Fibroblast of mammary gland (primary cell): Measurements from ENCODE around the gene SCRN1.
A peak's percentile ranks its signal among the peaks of the same experiment; 100 is the strongest.
"Not testable (repeated sequence)": the region's sequence is repeated elsewhere in the genome, so short reads cannot be mapped to it uniquely, and the experiment has no call there.

Experiments used
- DNase-seq: peaks from one replicate; pipeline ENCODE4 v3.0.0-alpha.2; 2010; ENCODE audit warnings: low read depth
- H3K4me3 ChIP-seq: 2 replicates; pipeline ENCODE4 v1.5.1; 2011; ENCODE audit warnings: low read depth, mild to moderate bottlenecking, low read length, moderate library complexity; ENCODE audit not compliant: control insufficient read depth
- TF ChIP-seq, protein P1 (sequence below): conservative IDR thresholded peaks from 2 replicates; pipeline ENCODE4 v1.5.1; 2011; ENCODE audit warnings: low read depth, low read length, inconsistent platforms; ENCODE audit not compliant: control insufficient read depth, insufficient read depth

Gene SCRN1

GRCh38 chr7:29971566-29972314, 17.9 kb downstream of the SCRN1 start:
- no peak for DNase-seq
- H3K4me3 ChIP-seq, result no peak overlapping the region
- TF ChIP-seq, protein P1, sequence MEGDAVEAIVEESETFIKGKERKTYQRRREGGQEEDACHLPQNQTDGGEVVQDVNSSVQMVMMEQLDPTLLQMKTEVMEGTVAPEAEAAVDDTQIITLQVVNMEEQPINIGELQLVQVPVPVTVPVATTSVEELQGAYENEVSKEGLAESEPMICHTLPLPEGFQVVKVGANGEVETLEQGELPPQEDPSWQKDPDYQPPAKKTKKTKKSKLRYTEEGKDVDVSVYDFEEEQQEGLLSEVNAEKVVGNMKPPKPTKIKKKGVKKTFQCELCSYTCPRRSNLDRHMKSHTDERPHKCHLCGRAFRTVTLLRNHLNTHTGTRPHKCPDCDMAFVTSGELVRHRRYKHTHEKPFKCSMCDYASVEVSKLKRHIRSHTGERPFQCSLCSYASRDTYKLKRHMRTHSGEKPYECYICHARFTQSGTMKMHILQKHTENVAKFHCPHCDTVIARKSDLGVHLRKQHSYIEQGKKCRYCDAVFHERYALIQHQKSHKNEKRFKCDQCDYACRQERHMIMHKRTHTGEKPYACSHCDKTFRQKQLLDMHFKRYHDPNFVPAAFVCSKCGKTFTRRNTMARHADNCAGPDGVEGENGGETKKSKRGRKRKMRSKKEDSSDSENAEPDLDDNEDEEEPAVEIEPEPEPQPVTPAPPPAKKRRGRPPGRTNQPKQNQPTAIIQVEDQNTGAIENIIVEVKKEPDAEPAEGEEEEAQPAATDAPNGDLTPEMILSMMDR, result no peak

- peak; percentile 8 for DNase-seq
- TF ChIP-seq, protein P1, result no peak
- H3K4me3 ChIP-seq, result no peak overlapping the region
Measured at GRCh38 chr7:29970158-29970557, 19.4 kb downstream of the SCRN1 start.

- H3K4me3 ChIP-seq, result no peak overlapping the region
- TF ChIP-seq, protein P1, result no peak
- DNase-seq, result no peak
Measured at GRCh38 chr7:29969738-29970137, 19.9 kb downstream of the SCRN1 start.

- peak; percentile 62 for DNase-seq
Measured at GRCh38 chr7:29968683-29969395, 20.8 kb downstream of the SCRN1 start.

DNA sequence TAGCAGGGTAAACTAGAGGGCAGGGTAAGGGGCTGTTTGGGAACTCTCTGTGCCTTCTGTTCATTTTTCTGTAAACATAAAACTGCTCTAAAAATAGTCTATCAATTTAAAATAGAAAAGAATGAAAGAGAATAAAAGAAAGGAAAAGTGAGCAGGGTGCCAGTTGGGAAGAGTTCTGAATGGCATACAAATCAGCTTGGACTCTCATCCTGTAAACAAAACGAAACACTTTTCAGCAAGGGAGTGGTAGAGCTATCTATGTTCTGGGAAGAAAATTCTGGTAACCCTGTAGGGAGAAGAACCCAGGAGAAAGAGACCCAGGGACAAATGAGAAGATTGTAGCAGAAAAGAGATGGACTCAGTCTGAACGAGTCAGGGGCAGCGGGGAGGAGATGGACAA, 24.6 kb downstream of the SCRN1 start:
- no peak overlapping the region for H3K4me3 ChIP-seq
- TF ChIP-seq, protein P1, result no peak
- DNase-seq, result no peak

More at GRCh38 chr7:29968683-29969395, 20.8 kb downstream of the SCRN1 start:
- no peak overlapping the region for H3K4me3 ChIP-seq
- TF ChIP-seq, protein P1, result no peak

DNA sequence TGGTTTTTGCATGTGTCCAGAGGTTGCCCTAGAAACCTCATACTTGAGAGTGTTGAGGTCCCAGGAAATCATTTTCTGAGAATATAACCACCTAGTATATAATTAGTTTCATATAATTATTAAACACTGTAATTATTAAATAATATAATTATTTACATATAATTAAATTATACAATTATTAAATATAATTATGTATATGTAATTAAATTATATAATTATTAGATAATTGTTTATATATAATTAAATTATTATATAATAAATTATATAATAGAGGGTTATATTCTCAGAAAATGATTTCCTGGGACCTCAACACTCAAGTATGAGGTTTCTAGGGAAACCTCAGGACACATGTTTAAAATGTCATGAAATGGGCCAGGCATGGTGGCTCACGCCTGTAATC, 27.6 kb downstream of the SCRN1 start:
- no peak overlapping the region for H3K4me3 ChIP-seq
- DNase-seq, result no peak
- TF ChIP-seq, protein P1, result no peak

DNA sequence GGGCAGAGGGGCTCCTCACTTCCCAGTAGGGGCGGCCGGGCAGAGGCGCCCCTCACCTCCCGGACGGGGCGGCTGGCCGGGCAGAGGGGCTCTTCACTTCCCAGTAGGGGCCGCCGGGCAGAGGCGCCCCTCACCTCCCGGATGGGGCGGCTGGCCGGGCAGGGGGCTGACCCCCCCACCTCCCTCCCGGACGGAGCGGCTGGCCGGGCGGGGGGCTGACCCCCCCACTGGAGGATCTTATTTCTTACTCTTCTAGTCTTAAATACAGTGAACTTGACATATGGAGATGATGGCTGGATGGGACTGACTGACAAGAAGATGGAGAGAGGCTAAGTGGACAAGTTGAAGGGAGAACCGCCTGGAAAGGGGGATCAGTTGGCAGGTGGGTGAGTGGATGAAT, 28.0 kb downstream of the SCRN1 start:
- not testable (repeated sequence) for H3K4me3 ChIP-seq, DNase-seq
